ENCODE measurements around the gene RARA. TPM values are rescaled to one million over a fixed set of nuclear protein-coding genes. Genes with fewer than 3 reads are reported as not detected.
A peak's percentile ranks its signal among the peaks of the same experiment; 100 is the strongest.

Gene RARA
- total and polyA plus RNA-seq, 2 of the 4 experiments (the other 2 are of a cell fraction): 9.0 to 12.7 TPM

DNA sequence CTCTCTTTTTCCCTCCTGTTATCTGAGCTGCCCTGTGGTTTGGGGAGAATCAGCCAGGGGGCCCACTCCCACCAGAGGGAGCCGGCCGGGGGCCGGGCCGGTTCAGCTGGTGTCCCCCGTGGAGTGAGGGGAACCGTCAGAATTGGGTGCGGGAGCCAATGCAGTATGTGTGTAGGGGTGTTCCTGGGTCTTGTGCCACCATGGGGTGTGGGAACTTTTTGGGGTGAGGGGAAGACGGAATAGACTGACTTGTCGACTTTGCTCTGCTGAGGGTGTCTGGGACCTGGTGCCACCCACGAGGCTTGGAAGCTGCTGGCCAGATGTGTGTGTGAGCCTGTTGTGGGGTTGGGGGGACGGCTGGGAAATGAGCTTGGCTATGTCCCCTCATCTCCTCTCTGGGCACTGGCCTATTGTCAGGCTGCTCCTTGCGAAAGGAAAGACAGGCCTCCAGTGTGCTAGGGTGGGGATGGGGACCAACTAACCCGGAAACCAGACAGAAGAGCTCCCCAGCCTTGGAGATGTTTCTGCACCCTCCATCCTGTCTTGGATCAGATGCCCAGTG lies 9.9 kb downstream of the RARA start:
- no peak for DNase-seq
- no peak overlapping the region for H3K18ac ChIP-seq (ENCODE audit: low read depth, low read length)
- peak overlapping the region; percentile 19; the same call in 1 of the 3 replicates for H2BK15ac ChIP-seq (ENCODE audit: low read depth, low read length)
- peaks cover 52% of the 10 kb centered on the region for H3K9me1 ChIP-seq (ENCODE audit: insufficient read depth, low read length)
- in situ Hi-C loops (cut with MboI; ENCODE audit: low sequenced_read_pairs): no loop called here
- no peaks in the 10 kb centered on the region for H3K27me3 ChIP-seq (ENCODE audit: control insufficient read depth, insufficient read depth, low read length)
- no peak overlapping the region for H2BK5ac ChIP-seq (ENCODE audit: low read depth, low read length, poor library complexity, severe bottlenecking)
- dilution Hi-C loops (cut with HindIII; ENCODE audit: low sequenced_read_pairs, unreplicated experiment): no loop called here
- peak overlapping the region; percentile 4; the same call in 1 of the 2 replicates for H4K91ac ChIP-seq (ENCODE audit: insufficient read depth, low read depth, low read length)
- ATAC-seq (ENCODE audit: low read depth): no peak
- peak; percentile 16; the same call in 1 of the 2 replicates for TF ChIP-seq CTCF (conservative IDR thresholded peaks at IDR 0.05; ENCODE audit: low read depth, low read length)
- no peak for TF ChIP-seq MXI1 (IDR thresholded peaks at IDR 0.05; ENCODE audit: borderline replicate concordance, low read depth, low read length)
- H4K20me1 ChIP-seq (ENCODE audit: insufficient read depth, low read length): peaks cover 40% of the 10 kb centered on the region
- H3K14ac ChIP-seq (replicated peaks; ENCODE audit: low read depth, low read length): peak overlapping the region; percentile 70
- H2BK20ac ChIP-seq (ENCODE audit: low read depth, low read length): no peak overlapping the region
- H3K79me1 ChIP-seq (ENCODE audit: low read depth in 1 of 2, low read length in 2 of 2): peaks cover 9 to 88% of the 10 kb centered on the region in 2 experiments; a peak in 3 of 4 replicates
- no peak overlapping the region for H4K5ac ChIP-seq (ENCODE audit: low read depth, low read length)
- H3K23ac ChIP-seq (ENCODE audit: low read depth, low read length): peak overlapping the region; percentile 86
- no peaks in the 10 kb centered on the region for H3K9me3 ChIP-seq (ENCODE audit: control insufficient read depth, insufficient read depth, low read length)
- no TSS peak for BruUV-seq (replicated peaks)
- peak overlapping the region; percentile 67 for H2AK9ac ChIP-seq (replicated peaks; ENCODE audit: low read depth, low read length, poor library complexity)
- no peaks in the 10 kb centered on the region for H3K36me3 ChIP-seq (ENCODE audit: control insufficient read depth, insufficient read depth, low read length)
- peak overlapping the region; percentile 72 for H3K4ac ChIP-seq (ENCODE audit: low read depth, low read length)
- H3K56ac ChIP-seq (ENCODE audit: extremely low read depth, insufficient read depth, low read length): no peak overlapping the region
- no peak overlapping the region for H2AFZ ChIP-seq (replicated peaks; ENCODE audit: low read length, poor library complexity)
- peak overlapping the region in 1 of 2 experiments; percentile 8; a peak in 1 of 4 replicates for H4K8ac ChIP-seq (ENCODE audit: low read depth in 2 of 2, low read length in 2 of 2)
- peak overlapping the region; percentile 83 for H2AK5ac ChIP-seq (ENCODE audit: low read depth, low read length)
- CTCF ChIA-PET: interaction anchor here (1.0 kb wide), 1 partner anchor 32 kb away, joined by 3 read pairs; no protein-coding TSS in a partner anchor
- intact Hi-C loops (cut with micrococcal nuclease): loop anchor here (2.0 kb wide), 1 partner anchor 24 kb away; no protein-coding TSS in a partner anchor
- H3K9ac ChIP-seq (ENCODE audit: low read depth, low read length): peak overlapping the region; percentile 71
- peak overlapping the region; percentile 87 for H3K4me2 ChIP-seq (ENCODE audit: low read depth, low read length)
- peak overlapping the region; percentile 4; the same call in 1 of the 2 replicates for H2BK120ac ChIP-seq (ENCODE audit: low read depth, low read length)
- H3K27ac ChIP-seq (ENCODE audit: insufficient read depth, low read length): peak overlapping the region; percentile 83
- peaks cover 68% of the 10 kb centered on the region for H3K4me1 ChIP-seq (ENCODE audit: control insufficient read depth, insufficient read depth, low read length)
- WGBS, 2 experiments (ENCODE audit: extremely low coverage in 2 of 2, insufficient read length in 1 of 2): 2% methylated on average over 5 of the region's 13 CpGs; no CpG with 5 or more reads in 1 of the 2 experiments
- POLR2A ChIA-PET (ENCODE audit: unreplicated experiment): no interaction called here
- H3K4me3 ChIP-seq (ENCODE audit: insufficient read depth, low read depth, low read length): peak overlapping the region; percentile 73

Data from IMR-90 (cell line).